H9 (cell line): ENCODE data around the gene IFI27L1. TPM values are rescaled to one million over a fixed set of nuclear protein-coding genes. Genes with fewer than 3 reads are reported as not detected.
A peak's percentile ranks its signal among the peaks of the same experiment; 100 is the strongest.

Experiments
- DNase-seq: peaks from one replicate; pipeline ENCODE4 v3.0.0-alpha.2; 2017
- H2AFZ ChIP-seq: one replicate; pipeline ENCODE4 v1.6.1; 2013; ENCODE audit warnings: mild to moderate bottlenecking, low read length, control low read depth, moderate library complexity
- H2AK5ac ChIP-seq: 2 replicates; pipeline ENCODE4 v1.6.1; 2013; ENCODE audit warnings: low read length, control low read depth, mixed read lengths; ENCODE audit not compliant: insufficient read length
- H2BK120ac ChIP-seq: one replicate; pipeline ENCODE4 v1.6.1; 2013; ENCODE audit warnings: low read depth, mild to moderate bottlenecking, low read length, control low read depth, inconsistent platforms; ENCODE audit not compliant: poor library complexity, severe bottlenecking
- H2BK12ac ChIP-seq: 2 replicates; pipeline ENCODE4 v1.6.1; 2013; ENCODE audit warnings: low read length, control low read depth, mixed read lengths, low read depth; ENCODE audit not compliant: insufficient read length
- H2BK15ac ChIP-seq: 2 replicates; pipeline ENCODE4 v1.6.1; 2013; ENCODE audit warnings: low read depth, low read length, control low read depth
- H2BK20ac ChIP-seq: one replicate; pipeline ENCODE4 v1.6.1; 2013; ENCODE audit warnings: low read depth, mild to moderate bottlenecking, low read length, control low read depth, inconsistent platforms; ENCODE audit not compliant: poor library complexity, severe bottlenecking
- H2BK5ac ChIP-seq: 2 replicates; pipeline ENCODE4 v1.6.1; 2013; ENCODE audit warnings: low read length, control low read depth, mixed read lengths; ENCODE audit not compliant: insufficient read length
- H3K14ac ChIP-seq: 2 replicates; pipeline ENCODE4 v1.6.1; 2013; ENCODE audit warnings: low read length, control low read depth; ENCODE audit not compliant: insufficient read depth
- H3K18ac ChIP-seq: 2 replicates; pipeline ENCODE4 v1.6.1; 2013; ENCODE audit warnings: low read depth, mild to moderate bottlenecking, mixed read lengths, low read length, control low read depth; ENCODE audit not compliant: insufficient read length
- H3K23ac ChIP-seq: 2 replicates; pipeline ENCODE4 v1.6.1; 2013; ENCODE audit warnings: low read length, control low read depth, mixed read lengths, low read depth; ENCODE audit not compliant: insufficient read length
- H3K23me2 ChIP-seq: 2 replicates; pipeline ENCODE4 v1.6.1; 2013; ENCODE audit warnings: low read depth, mild to moderate bottlenecking, mixed read lengths, low read length, control low read depth; ENCODE audit not compliant: insufficient read length, poor library complexity, severe bottlenecking
- H3K27ac ChIP-seq: 2 replicates; pipeline ENCODE4 v1.5.1; 2013; ENCODE audit warnings: low read length, control low read depth, mixed read lengths, low read depth; ENCODE audit not compliant: insufficient read length
- H3K27me3 ChIP-seq: 2 replicates; pipeline ENCODE4 v1.6.1; 2013; ENCODE audit warnings: low read length, control low read depth, inconsistent platforms; ENCODE audit not compliant: insufficient read depth
- H3K4ac ChIP-seq: 2 replicates; pipeline ENCODE4 v1.6.1; 2013; ENCODE audit warnings: low read depth, mild to moderate bottlenecking, control low read depth, inconsistent platforms, low read length, moderate library complexity
- H3K4me1 ChIP-seq: 2 replicates; pipeline ENCODE4 v1.6.1; 2013; ENCODE audit warnings: low read length, control low read depth, inconsistent platforms; ENCODE audit not compliant: insufficient read depth
- H3K4me2 ChIP-seq: 2 replicates; pipeline ENCODE4 v1.6.1; 2013; ENCODE audit warnings: low read length, control low read depth, mixed read lengths; ENCODE audit not compliant: insufficient read length, insufficient read depth
- H3K56ac ChIP-seq: 2 replicates; pipeline ENCODE4 v1.6.1; 2013; ENCODE audit warnings: low read depth, mild to moderate bottlenecking, mixed read lengths, low read length, control low read depth; ENCODE audit not compliant: insufficient read length
- H3K79me1 ChIP-seq: 2 replicates; pipeline ENCODE4 v1.6.1; 2013; ENCODE audit warnings: low read depth, mild to moderate bottlenecking, moderate library complexity, low read length, control low read depth, inconsistent platforms; ENCODE audit not compliant: insufficient read depth, poor library complexity, severe bottlenecking
- H3K79me2 ChIP-seq: 2 replicates; pipeline ENCODE4 v1.6.1; 2013; ENCODE audit warnings: low read length, control low read depth, inconsistent platforms; ENCODE audit not compliant: insufficient read depth
- H3K9ac ChIP-seq: 2 replicates; pipeline ENCODE4 v1.6.1; 2013; ENCODE audit warnings: low read length, control low read depth, mixed read lengths; ENCODE audit not compliant: insufficient read length; ENCODE audit errors: extremely low read depth
- H3K9me3 ChIP-seq: one replicate; pipeline ENCODE4 v1.6.1; 2013; ENCODE audit warnings: low read depth, low read length, inconsistent platforms; ENCODE audit not compliant: control insufficient read depth
- H3T11ph ChIP-seq: one replicate; pipeline ENCODE4 v1.6.1; 2013; ENCODE audit warnings: mild to moderate bottlenecking, low read length, control low read depth, inconsistent platforms
- H4K20me1 ChIP-seq: one replicate; pipeline ENCODE4 v1.6.1; 2013; ENCODE audit not compliant: control insufficient read depth, insufficient read length, insufficient read depth
- H4K5ac ChIP-seq: 2 replicates; pipeline ENCODE4 v1.6.1; 2013; ENCODE audit warnings: low read depth, mild to moderate bottlenecking, mixed read lengths, low read length, control low read depth; ENCODE audit not compliant: insufficient read length
- H4K8ac ChIP-seq: replicated peaks from 2 replicates; pipeline ENCODE4 v1.6.1; 2013; ENCODE audit warnings: low read length, control low read depth, mixed read lengths, low read depth; ENCODE audit not compliant: insufficient read length
- H4K91ac ChIP-seq: 2 replicates; pipeline ENCODE4 v1.6.1; 2013; ENCODE audit warnings: low read depth, mild to moderate bottlenecking, moderate library complexity, mixed read lengths, low read length, control low read depth; ENCODE audit not compliant: insufficient read length
- H3K27ac Mint-ChIP-seq, 3 experiments: 2 replicates in 2 of 3; 3 replicates in 1 of 3; pipeline ENCODE4 v1.8.0; 2020 to 2021; ENCODE audit warnings: mixed read lengths in 3 of 3, mild to moderate bottlenecking in 1 of 3, moderate library complexity in 1 of 3
- H3K27me3 Mint-ChIP-seq: 2 replicates; pipeline ENCODE4 v1.8.0; 2021; ENCODE audit warnings: low read depth, mild to moderate bottlenecking, moderate library complexity, mixed read lengths
- H3K36me3 Mint-ChIP-seq, 3 experiments: 2 replicates in 2 of 3; 3 replicates in 1 of 3; pipeline ENCODE4 v1.8.0; 2020 to 2021; ENCODE audit warnings: low read depth in 3 of 3, mixed read lengths in 3 of 3; ENCODE audit not compliant: insufficient read depth in 1 of 3
- H3K4me1 Mint-ChIP-seq, 2 experiments: 2 replicates each; pipeline ENCODE4 v1.8.0; 2020; ENCODE audit warnings: mixed read lengths in 2 of 2
- H3K4me3 Mint-ChIP-seq, 2 experiments: 2 replicates in 1 of 2; 3 replicates in 1 of 2; pipeline ENCODE4 v1.8.0; 2020 to 2021; ENCODE audit warnings: mild to moderate bottlenecking in 2 of 2, mixed read lengths in 2 of 2, moderate library complexity in 1 of 2
- H3K9me3 Mint-ChIP-seq, 2 experiments: 2 replicates in 1 of 2; 3 replicates in 1 of 2; pipeline ENCODE4 v1.8.0; 2020; ENCODE audit warnings: mild to moderate bottlenecking in 2 of 2, mixed read lengths in 2 of 2, moderate library complexity in 1 of 2
- CTCF ChIP-seq: fragments of 200-600 bp; sonication (generic); conservative IDR thresholded peaks from 3 replicates; pipeline ENCODE4 v1.8.0; 2021; ENCODE audit warnings: antibody characterized with exemption, mild to moderate bottlenecking
- WGBS: extraction: QIAGEN DNeasy Blood & Tissue Kit; methylation state at CpG from one replicate; pipeline ENCODE4 v1.1.7; 2013; ENCODE audit warnings: missing lambda C conversion rate, low lambda C conversion rate, mixed read lengths; ENCODE audit not compliant: insufficient read length; ENCODE audit errors: extremely low coverage; 5-methylcytosine and 5-hydroxymethylcytosine counted together
- total RNA-seq: library from RNA; stranded (reverse); gene quantifications from 2 replicates; pipeline ENCODE4 v1.2.1, GENCODE V29; 2021

IFI27L1 gene
- total RNA-seq, 1 experiment from 2014 or later: 27.4 TPM

GRCh38 chr14:94127330-94127729 lies 46.2 kb downstream of the IFI27L1 start:
- no peaks in the 10 kb centered on the region for H3K27me3 ChIP-seq
- no peak overlapping the region for H2BK5ac ChIP-seq
- Mint-ChIP-seq H3K4me3 (no peak overlapping the region), H3K9me3 (no peaks in the 10 kb centered on the region), H3K27me3 (peaks cover 3% of the 10 kb centered on the region), H3K4me1 (peaks cover 16% of the 10 kb centered on the region in 2 experiments), H3K27ac (no peak overlapping the region), H3K36me3 (no peaks in the 10 kb centered on the region)
- H3K9ac ChIP-seq: no peak overlapping the region
- H2AFZ ChIP-seq: no peak overlapping the region
- H4K91ac ChIP-seq: no peak overlapping the region
- DNase-seq: peak; percentile 10
- no peak overlapping the region for H2BK12ac ChIP-seq
- no peaks in the 10 kb centered on the region for H3K9me3 ChIP-seq
- no peak overlapping the region for H3K4me2 ChIP-seq
- H2AK5ac ChIP-seq: no peak overlapping the region
- no peak overlapping the region for H4K5ac ChIP-seq
- no peak overlapping the region for H3K23ac ChIP-seq
- no peak overlapping the region for H3K18ac ChIP-seq
- no peaks in the 10 kb centered on the region for H4K20me1 ChIP-seq
- H3K4me1 ChIP-seq: no peaks in the 10 kb centered on the region; the same call in 1 of the 2 replicates
- no peak overlapping the region for H3K4ac ChIP-seq
- H2BK120ac ChIP-seq: no peak overlapping the region
- peaks cover 7% of the 10 kb centered on the region for H3K23me2 ChIP-seq
- H3K79me1 ChIP-seq: no peaks in the 10 kb centered on the region
- H2BK20ac ChIP-seq: no peak overlapping the region
- no peak overlapping the region for H2BK15ac ChIP-seq
- no peak overlapping the region for H3K14ac ChIP-seq
- no peaks in the 10 kb centered on the region for H3K79me2 ChIP-seq
- no peak overlapping the region for H3K56ac ChIP-seq
- no peak overlapping the region for H4K8ac ChIP-seq
- no peak for TF ChIP-seq CTCF
- no peak overlapping the region for H3T11ph ChIP-seq
- H3K27ac ChIP-seq: no peak overlapping the region
- no CpG with 5 or more reads among the region's 6 CpGs for WGBS
